Activated CD8-positive, alpha-beta memory T cell treated with anti-CD3 and anti-CD28 coated beads, Interleukin-2, amount 50 U/mL, for 1 hour (primary cell): Measurements from ENCODE around the gene VPS4A.

Experiments used
- DNase-seq: peaks from one replicate; pipeline ENCODE4 v3.0.0-alpha.2; 2020; ENCODE audit errors: extremely low read depth

The VPS4A gene

DNA sequence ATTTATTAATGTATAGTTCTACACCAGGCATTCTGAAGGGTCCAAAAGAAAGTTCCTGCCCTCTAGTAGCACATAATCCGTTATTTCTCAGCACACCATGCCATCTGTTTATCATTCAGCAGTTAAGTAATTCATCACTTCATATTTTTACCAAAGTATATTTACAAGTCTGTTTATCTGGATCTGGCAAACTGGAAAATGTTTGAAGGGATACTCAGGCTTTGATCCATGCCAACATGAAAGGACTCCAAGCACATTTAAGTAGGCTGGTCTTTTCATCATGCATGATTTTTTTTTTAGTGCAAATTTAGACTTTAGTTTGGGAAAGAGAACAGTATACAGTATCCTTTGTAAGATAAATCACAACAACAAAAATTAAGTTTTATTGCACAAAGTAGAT, 4.1 kb upstream of the VPS4A start:
- no peak for DNase-seq

DNA sequence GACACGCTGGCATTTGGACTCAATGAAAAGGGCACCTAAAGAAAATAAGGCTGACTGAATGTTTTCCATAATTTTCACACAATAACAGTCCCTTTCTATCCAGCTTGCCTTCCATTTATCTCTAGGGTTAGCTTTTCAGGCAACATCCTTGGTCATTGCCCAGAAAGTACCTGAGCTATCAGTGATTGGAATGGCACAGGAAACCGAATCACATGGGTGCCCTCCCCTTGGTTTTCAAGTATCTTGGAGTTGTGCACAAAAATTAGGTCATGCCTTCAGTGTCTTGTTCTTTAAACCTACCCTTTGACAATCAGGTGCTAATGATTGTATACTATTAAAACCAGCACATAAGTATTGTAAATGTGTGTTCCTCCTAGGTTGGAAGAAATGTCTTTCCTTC, 3.3 kb upstream of the VPS4A start:
- DNase-seq = no peak

DNA sequence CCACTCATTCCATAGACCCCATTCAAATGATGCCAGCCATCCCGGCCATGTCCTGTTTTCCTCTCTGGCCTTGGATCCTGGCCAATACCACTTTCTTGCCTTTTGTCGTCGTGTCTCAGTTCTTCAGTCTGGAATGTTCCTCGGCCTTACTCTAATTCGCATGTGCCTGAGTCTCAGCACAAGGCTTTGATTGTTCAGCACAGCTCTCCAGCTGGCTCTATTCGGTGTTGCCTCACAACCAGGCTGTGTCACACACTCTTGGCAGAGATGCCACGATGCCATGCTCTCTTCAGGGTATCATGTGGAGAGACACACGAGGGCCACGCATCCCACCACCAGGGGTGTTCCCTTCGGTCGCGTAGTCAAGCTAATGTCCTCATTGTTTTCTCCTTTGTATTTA, 1.8 kb upstream of the VPS4A start:
- DNase-seq = no peak

DNA sequence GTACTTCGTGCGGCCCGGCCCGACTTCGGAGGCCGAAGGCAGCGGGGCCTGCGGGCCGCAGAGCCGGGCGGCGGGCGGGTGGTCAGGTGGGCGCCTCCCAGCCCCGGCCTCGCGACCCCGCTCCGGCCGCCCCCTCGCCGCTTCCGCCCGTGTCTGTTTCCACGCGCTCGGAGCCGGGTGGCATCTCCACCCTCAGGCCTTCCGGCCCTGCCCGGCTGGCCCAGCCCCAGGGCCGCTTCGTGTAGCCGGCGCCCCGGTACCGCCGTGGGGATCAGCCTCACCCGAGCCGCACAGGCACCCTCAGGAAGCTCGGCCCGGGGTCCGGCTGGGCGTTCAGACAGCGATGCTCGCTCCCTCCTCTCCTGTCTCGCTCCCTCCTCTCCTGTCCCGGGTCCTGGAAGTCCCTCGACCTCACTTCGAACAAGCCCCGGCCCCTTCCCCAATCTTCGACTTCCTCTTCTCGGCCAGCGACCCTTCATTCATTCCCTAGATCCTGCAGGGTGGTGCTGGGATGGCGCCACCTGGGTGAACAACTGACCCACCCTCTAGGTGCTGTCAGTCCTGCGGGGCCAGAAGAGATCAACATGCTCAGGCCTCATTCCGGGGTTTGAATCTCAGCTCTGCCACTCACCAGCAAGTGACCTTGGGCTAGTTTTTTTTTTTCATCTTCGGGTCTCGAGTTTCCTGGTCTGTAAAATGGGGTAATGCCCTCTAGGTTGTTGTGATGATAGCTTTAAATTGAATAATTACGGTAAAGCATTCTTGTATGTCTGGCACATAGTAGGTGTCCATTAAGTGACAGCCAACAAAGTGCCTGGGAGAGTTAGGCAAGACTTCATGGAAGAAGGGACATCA, 610 bp downstream of the VPS4A start:
- no peak for DNase-seq

DNA sequence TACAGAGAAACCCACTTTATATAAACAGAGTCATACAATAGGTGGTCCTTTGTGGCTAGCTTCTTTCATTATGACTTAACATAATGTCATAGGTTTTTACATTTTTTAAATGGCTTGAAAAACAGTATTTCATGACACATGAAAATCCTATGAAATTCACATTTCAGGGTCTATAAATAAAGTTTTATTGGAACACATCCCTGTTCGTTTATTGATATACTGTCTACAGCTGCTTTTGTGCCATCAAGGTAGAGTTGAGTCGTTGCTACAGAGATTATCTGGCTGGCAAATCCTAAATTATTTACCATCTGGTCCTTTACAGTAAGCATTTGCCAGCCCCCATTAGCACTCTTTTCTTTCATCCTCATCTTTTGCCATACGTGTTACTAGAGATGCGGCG, 2.3 kb downstream of the VPS4A start:
- no peak for DNase-seq

DNA sequence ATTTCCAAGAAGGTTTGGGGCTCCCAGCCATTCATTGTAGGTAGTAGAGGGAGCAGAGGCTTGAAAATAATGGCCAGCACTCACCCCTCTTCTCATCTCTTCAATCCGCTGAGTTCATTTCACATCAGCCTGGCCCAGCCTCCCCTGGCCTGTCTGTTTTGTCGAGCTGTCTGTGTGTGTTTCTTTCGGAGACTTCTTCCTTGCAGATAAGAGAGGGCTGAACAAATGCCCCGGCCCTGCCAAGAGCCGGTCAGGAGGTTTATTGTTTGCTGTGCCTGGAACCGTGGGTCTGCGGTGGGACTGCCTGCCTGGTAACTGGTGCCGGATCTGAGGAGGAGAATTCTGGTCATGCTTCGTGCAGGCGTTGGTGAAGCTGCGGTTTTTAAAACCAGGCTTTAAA, 3.4 kb downstream of the VPS4A start:
- DNase-seq = no peak

GRCh38 chr16:69315486-69316311, 4.5 kb downstream of the VPS4A start:
- no peak for DNase-seq

DNA sequence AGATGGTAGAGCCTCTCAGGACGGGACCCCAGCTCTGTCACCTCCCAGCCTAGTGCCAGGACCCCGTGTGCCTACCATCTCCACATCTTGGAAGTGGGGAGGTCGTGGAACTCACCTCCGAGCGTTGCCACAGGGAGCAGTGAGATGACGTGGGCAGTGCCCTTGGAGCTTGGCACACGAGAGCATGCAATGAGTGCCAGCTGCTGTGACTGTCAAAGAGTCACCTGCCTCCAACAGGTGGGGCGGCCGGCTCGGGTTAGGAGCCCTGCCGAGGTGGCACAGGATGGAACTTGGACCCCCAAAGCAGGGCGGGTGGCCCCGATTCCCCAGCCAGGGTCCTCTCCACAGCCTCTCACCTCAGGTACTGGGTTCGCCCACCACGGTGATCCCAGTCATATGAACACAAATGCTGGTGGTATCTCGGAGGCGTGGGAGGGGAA, 5.5 kb downstream of the VPS4A start:
- DNase-seq = no peak

DNA sequence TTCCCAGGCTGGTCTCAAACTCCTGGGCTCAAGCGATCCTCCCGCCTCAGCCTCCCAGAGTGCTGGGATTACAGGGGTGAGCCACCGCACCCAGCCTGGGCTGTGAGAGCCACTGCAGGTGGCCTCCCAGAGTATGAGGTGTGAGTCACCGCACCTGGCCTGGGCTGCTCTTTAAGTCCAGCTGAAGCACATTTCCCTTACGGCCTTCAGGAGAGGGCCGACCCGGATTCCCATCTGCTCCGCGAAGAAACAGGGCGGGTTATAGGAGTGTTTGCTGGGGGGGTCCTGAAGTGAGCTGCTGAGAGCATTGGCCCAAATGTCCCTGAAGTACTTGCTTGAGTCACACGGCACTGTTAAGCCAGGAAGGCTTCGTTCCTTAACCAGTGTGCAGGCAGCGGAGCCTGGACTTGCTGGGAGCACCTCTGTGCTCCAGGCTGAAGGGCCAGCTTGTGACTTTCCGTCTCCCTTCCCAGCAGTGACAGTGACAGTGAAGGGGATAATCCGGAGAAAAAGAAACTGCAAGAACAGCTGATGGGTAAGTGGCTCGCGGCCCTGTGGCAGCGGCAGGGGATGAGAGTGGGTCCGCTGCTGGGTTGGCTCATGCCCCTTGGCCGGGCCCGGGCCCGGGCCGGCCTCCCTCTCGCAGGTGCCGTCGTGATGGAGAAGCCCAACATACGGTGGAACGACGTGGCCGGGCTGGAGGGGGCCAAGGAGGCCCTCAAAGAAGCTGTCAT, 7.2 kb downstream of the VPS4A start:
- no peak for DNase-seq

- no peak for DNase-seq
These were observed 7.8 kb downstream of the VPS4A start for GRCh38 chr16:69318911-69319289.

DNA sequence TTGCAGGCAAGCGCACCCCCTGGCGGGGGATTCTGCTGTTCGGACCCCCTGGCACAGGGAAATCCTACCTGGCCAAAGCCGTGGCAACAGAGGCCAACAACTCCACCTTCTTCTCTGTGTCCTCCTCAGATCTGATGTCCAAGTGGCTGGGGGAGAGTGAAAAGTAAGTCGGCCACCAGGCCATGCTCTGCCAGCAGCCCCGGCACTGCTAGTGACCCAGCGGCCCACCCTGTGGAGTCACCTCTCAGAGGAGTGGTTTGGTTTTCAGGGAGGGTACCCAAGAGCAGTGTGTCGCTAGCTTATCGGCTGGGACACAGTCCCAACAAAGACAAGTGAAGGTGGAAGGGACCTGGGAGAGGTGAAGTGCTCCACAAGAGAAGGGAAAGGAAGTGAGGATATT, 8.2 kb downstream of the VPS4A start:
- no peak for DNase-seq

DNA sequence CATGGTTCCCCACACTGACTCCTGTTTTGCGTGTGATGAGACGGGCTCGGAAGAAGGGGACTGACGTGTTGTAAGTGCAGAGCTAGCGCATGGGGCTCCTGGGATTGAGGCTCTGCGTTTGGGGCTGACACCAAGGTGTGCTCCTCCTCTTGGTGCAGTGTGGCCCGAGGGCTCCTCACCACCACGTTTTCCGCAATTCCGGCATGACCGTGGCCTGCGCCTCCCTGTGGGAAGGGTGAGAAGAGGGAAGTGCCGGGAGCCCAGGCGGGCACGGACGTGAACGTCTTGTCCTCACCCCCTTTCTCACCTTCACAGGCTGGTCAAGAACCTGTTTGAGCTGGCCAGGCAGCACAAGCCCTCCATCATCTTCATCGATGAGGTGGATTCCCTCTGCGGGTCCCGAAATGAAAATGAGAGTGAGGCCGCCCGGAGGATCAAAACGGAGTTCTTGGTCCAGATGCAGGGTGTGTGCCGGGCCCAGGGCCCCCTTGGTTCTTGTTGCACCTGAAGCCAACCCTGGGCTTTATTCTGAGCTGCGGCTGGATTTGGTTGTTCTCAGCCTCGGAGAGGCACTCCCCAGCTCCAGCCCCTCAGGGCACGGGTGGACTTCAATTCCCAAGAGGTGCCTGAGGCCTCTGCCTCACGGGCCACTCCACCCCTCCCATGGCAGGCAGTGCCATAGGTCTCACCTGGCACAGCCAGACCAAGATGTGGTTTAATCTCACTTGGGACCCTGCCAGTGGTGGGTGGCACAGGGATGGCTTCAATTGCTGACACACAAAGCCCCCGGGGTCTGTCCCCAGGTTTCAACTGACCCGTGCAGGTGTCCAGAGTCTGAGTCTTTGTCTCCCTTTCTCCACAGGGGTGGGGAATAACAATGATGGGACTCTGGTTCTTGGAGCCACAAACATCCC, 8.9 kb downstream of the VPS4A start:
- DNase-seq = no peak

GRCh38 chr16:69320740-69321073, 9.6 kb downstream of the VPS4A start:
- no peak for DNase-seq

DNA sequence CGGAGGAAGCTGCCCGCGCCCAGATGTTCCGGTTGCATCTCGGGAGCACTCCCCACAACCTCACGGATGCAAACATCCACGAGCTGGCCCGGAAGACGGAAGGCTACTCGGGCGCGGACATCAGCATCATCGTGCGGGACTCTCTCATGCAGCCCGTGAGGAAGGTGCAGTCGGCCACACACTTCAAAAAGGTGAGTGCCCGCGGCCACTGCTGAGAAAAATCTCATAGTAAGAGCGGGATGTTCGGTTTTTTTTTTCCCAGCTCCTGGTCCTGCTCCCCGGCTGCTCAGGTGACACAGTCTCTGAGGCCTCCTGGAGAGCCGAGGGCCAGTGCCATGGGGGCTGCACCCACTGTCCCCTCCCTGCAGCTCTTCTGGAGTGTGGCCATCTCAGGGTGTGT, 9.9 kb downstream of the VPS4A start:
- no peak for DNase-seq

GRCh38 chr16:69322343-69322742, 11.2 kb downstream of the VPS4A start:
- DNase-seq = no peak

DNA sequence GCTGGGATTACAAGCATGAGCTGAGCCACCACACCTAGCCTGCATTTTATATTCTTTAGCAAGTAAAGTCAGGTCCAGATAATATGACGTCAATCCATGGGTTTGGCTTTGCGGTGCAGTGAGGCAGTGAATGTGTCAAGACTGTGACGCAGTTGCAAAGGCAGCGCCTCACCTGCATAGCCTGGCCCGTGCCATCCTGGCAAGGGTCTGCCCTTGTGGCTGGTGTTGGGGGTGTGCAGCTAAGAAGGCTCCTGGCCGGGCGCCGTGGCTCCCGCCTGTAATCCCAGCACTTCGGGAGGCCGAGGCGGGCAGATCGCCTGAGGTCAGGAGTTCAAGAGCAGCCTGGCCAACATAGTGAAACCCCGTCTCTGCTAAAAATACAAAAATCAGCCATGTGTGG, 12.3 kb downstream of the VPS4A start:
- DNase-seq = no peak

- DNase-seq = no peak
These were observed 12.9 kb downstream of the VPS4A start for GRCh38 chr16:69324013-69324531.

DNA sequence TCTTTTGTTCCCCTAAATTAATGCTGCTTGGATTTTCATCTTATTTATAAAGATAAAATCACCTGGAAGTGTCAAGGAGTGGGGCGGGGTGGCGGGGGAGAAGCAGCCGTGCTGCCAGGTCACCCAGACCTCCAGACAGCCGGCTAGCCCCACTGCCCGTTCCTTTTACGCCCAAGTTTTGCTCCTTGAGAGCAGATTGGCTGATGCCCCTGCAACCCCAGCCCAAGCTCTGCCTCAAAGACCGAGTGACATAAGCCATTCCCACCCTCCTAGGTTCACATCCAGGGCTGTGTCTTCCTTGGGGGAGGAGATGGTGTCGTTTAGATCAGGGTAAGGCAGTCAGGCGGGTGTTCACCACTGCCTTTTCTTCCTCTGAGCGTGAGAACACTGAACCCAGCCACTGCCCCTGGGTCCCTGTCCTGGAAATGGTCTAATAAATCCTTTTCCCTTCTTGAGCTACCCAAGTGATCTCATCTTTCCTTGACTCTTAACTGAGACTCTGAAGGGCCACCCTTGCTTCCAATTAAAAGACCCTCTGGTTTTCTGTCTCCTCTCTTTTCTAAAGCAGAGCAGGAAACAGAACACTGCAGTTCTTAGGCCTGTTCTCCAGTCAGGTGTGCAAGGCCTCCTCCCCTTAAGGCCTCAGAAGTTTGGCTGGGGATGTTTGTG, 13.6 kb downstream of the VPS4A start:
- no peak for DNase-seq

DNA sequence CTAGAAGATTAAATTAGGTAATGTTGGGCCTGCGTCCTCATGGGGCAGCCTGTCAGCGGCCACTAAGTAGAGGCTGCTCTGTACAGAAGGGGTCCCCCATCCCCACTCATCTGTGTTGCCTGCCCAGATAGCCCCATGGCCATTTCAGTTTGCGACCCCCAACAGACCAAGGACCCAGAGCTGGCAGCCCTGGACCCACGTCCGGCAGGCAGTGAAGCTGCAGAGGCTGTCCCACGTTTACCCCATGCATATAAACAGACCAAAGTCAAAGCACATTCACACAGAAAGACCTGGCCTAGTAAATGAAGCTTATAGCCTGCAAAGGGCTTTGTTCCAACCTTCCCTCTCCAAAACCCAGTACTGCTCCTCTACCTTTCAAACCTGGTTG, 14.6 kb downstream of the VPS4A start:
- no peak for DNase-seq

DNA sequence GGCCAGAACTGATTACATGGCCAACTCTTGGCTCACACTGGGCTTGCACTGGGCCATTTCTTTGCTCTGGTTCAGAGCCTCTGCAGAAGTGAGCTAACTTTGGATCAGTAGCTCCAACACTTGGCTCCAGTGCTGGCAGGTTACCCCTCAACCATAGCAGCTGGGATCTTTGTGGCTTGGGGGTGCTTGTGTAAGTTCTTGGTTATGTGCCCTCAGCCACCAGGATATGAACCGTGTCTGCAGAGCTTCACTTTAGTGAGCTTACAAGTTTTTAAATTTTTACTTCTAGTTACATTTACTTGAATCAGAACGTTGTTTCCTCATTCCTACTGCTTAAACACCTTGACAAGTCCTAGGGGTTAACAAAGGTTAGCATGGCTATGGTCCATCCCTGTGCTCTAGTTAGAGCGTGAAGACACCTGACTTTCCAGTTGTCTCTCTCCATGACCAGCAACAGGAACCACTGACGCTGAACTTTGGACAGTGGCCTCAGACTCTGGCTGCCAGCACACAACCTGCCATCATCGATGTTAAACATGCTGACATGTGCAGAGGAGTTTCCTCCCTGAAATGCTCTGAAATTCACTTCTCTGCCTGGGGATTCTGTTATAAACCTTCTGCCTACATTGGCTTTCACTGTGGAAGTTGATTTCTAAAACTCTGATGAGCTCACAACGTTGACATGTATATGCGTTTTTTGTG, 15.2 kb downstream of the VPS4A start:
- DNase-seq = no peak
